Breast epithelium (tissue), 4 donors: ENCODE results near the gene MGAT5. TPM values are rescaled to one million over a fixed set of nuclear protein-coding genes. Genes with fewer than 3 reads are reported as not detected.

ENCODE experiments used
- DNase-seq, 2 donors: peaks; one replicate each; pipeline ENCODE4 v3.0.0-alpha.2; 2019; ENCODE audit warnings: low spot score in 2 of 2
- H3K27ac ChIP-seq, 2 donors: fragments of 200-600 bp; sonication (generic) in 1 of 2; one replicate each; pipeline ENCODE4 v1.5.1; 2016 to 2019; ENCODE audit warnings: mild to moderate bottlenecking in 1 of 2
- H3K27me3 ChIP-seq, 2 donors: fragments of 200-600 bp; sonication (generic) in 1 of 2; one replicate each; pipeline versions ENCODE4 v1.5.1 to v1.6.0; 2017 to 2019; ENCODE audit warnings: control low read depth in 1 of 2, mild to moderate bottlenecking in 1 of 2
- H3K36me3 ChIP-seq: fragments of 200-600 bp; one replicate; pipeline ENCODE4 v1.5.1; 2019
- H3K4me1 ChIP-seq, 2 donors: fragments of 200-600 bp; sonication (generic); one replicate each; pipeline ENCODE4 v1.5.1; 2016 to 2019; ENCODE audit warnings: control low read depth in 1 of 2
- H3K4me3 ChIP-seq, 3 donors: fragments of 200-600 bp; sonication (generic); 1 replicate in 2 of 3; 2 replicates in 1 of 3; pipeline ENCODE4 v1.5.1; 2016 to 2019; ENCODE audit warnings: mild to moderate bottlenecking in 3 of 3, moderate library complexity in 2 of 3
- H3K9me3 ChIP-seq, 2 donors: fragments of 200-600 bp; sonication (generic) in 1 of 2; one replicate each; pipeline ENCODE4 v1.5.1; 2016 to 2019; ENCODE audit warnings: control low read depth in 1 of 2
- POLR2A ChIP-seq: fragments of 450-650 bp; IDR thresholded peaks from one replicate; pipeline ENCODE4 v1.6.1; 2016; ENCODE audit warnings: antibody characterized with exemption, mild to moderate bottlenecking, moderate library complexity
- POLR2AphosphoS5 ChIP-seq, 3 donors: sonication (generic); formaldehyde crosslinking; IDR thresholded peaks; one replicate each; pipeline ENCODE4 v1.6.1; 2017; ENCODE audit warnings: antibody characterized with exemption in 3 of 3
- intact Hi-C: fragments of 100-400 bp; cut with DNase I; formaldehyde crosslinking; loops from one replicate; pipeline ENCODE4 v1.15.1; 2023; ENCODE audit warnings: low total_unique reads
- total RNA-seq, 3 donors: library from RNA; depleted of rRNA; stranded (reverse); fragments of >200 nt; gene quantifications; one replicate each; pipeline ENCODE4 v1.1.0, GENCODE V29; 2016
- TF ChIP-seq, protein P1 (sequence below), 3 donors: fragments of 450-650 bp; IDR thresholded peaks; one replicate each; pipeline ENCODE4 v1.5.1; 2016 to 2017; ENCODE audit warnings: antibody characterized with exemption in 3 of 3, mild to moderate bottlenecking in 3 of 3, moderate library complexity in 3 of 3

MGAT5 gene
- total RNA-seq, 3 donors from 2014 or later: 30.5 to 42.6 (median 34.4) TPM

DNA sequence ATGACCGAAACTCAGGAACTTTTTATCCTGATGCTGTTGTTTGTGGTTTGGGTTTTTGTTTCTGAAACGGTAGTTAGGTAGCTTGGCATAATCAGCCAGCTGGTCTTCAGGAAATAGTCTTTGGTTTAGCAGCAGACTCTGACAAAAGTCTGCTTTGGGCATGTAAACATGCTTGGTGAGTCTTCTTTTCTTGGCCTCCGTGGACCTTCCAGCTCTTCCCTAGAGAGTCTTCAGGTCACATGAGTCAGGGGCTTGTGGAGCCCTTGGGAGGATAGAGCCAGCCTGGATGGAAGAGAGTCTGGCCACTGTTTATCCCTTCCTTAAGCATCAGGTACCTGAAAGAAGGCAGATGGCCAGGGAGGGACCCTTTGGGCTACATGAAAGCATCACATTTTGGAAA lies 154.5 kb downstream of the MGAT5 start:
- no peak for DNase-seq
- intact Hi-C loops: no loop called here
- H3K4me1 ChIP-seq: peaks cover 0 to 13% of the 10 kb centered on the region in 2 donors
- TF ChIP-seq, protein P1, sequence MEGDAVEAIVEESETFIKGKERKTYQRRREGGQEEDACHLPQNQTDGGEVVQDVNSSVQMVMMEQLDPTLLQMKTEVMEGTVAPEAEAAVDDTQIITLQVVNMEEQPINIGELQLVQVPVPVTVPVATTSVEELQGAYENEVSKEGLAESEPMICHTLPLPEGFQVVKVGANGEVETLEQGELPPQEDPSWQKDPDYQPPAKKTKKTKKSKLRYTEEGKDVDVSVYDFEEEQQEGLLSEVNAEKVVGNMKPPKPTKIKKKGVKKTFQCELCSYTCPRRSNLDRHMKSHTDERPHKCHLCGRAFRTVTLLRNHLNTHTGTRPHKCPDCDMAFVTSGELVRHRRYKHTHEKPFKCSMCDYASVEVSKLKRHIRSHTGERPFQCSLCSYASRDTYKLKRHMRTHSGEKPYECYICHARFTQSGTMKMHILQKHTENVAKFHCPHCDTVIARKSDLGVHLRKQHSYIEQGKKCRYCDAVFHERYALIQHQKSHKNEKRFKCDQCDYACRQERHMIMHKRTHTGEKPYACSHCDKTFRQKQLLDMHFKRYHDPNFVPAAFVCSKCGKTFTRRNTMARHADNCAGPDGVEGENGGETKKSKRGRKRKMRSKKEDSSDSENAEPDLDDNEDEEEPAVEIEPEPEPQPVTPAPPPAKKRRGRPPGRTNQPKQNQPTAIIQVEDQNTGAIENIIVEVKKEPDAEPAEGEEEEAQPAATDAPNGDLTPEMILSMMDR (IDR thresholded peaks at IDR 0.05): no peak
- no peak for TF ChIP-seq POLR2A
- TF ChIP-seq POLR2AphosphoS5 (IDR thresholded peaks at IDR 0.05): no peak
- H3K9me3 ChIP-seq: no peaks in the 10 kb centered on the region
- no peak overlapping the region for H3K27ac ChIP-seq
- no peaks in the 10 kb centered on the region for H3K36me3 ChIP-seq
- H3K4me3 ChIP-seq: no peak overlapping the region
- no peaks in the 10 kb centered on the region for H3K27me3 ChIP-seq

DNA sequence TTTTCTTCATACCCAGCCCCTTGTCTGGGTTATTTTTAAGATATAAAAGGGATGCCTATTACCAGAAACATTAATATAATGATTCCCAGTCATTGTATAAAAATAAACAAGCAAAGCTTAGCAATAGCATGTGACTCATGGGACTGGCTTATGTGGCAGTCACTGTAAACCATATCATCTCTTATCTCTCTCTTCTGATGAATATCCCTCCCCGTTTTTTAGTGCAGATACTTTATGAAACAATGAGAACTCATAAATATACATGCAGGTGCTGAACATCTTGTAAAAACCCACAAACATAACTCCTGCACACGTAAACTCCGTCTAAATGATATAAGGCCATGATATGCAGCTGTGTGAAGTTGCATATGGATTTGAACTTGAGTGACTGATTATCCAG lies 154.9 kb downstream of the MGAT5 start:
- Histone ChIP-seq H3K9me3 (no peaks in the 10 kb centered on the region), H3K4me1 (peaks cover 0 to 15% of the 10 kb centered on the region in 2 donors), H3K27ac (no peak overlapping the region), H3K4me3 (no peak overlapping the region), H3K36me3 (no peaks in the 10 kb centered on the region), H3K27me3 (no peaks in the 10 kb centered on the region)
- intact Hi-C loops: no loop called here
- DNase-seq: no peak
- TF ChIP-seq POLR2A (no peak), POLR2AphosphoS5 (IDR thresholded peaks at IDR 0.05) (no peak)
- TF ChIP-seq, protein P1 (IDR thresholded peaks at IDR 0.05): no peak

DNA sequence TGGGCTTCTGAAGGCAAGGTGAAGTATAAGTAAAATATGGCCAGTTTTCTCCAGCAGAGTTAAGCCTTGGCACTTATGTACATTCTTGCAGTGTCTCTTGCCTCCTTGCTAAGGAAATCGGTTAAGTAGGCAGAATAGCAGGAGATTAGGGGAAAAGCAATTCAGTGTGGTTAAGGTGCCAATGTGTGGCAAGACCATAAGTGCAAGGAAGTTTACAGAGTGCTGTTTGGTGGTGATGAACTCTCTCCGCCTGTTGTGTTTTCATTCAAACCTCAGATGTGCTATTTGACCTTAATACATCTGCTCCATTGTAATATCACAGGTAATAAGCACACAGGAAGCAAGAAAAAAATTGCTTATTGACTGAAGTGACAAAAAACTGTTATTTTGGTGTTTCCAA lies 156.1 kb downstream of the MGAT5 start:
- H3K9me3 ChIP-seq: no peaks in the 10 kb centered on the region
- intact Hi-C loops: loop anchor here (10.0 kb wide), 1 partner anchor 285 kb away; no protein-coding TSS in a partner anchor
- peaks cover 0 to 15% of the 10 kb centered on the region in 2 donors for H3K4me1 ChIP-seq
- H3K27me3 ChIP-seq: no peaks in the 10 kb centered on the region
- no peak for DNase-seq
- TF ChIP-seq POLR2A: no peak
- TF ChIP-seq, protein P1 (IDR thresholded peaks at IDR 0.05): no peak
- no peak for TF ChIP-seq POLR2AphosphoS5 (IDR thresholded peaks at IDR 0.05)
- no peak overlapping the region for H3K27ac ChIP-seq
- no peak overlapping the region for H3K4me3 ChIP-seq
- H3K36me3 ChIP-seq: no peaks in the 10 kb centered on the region

DNA sequence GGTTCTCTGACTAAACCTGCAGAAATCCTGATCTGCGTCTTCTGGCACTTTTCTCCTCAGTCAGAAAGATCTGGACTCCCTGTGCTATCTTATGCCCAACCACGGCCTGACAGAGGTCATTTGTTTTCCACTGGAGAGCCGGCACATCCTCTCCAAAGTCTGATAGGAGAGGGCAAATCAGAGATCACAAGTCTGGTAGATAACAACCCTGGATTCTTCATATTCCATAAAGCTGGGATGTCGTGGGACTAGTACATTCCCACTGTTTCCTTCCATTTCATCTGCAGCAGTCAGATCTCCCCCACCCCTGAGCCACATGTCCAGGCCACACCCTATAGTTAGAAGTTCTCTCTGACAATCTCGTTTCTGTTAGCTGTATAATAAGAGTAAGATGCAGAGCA lies 157.0 kb downstream of the MGAT5 start:
- Histone ChIP-seq H3K4me1 (peaks cover 0 to 15% of the 10 kb centered on the region in 2 donors), H3K9me3 (no peaks in the 10 kb centered on the region), H3K36me3 (no peaks in the 10 kb centered on the region), H3K4me3 (no peak overlapping the region), H3K27me3 (no peaks in the 10 kb centered on the region), H3K27ac (peak overlapping the region in 1 of 2 donors; percentile 80)
- TF ChIP-seq POLR2AphosphoS5 (IDR thresholded peaks at IDR 0.05) (no peak), POLR2A (no peak)
- TF ChIP-seq, protein P1 (IDR thresholded peaks at IDR 0.05): no peak
- no peak for DNase-seq
- intact Hi-C loops: loop anchor here (10.0 kb wide), 1 partner anchor 286 kb away; no protein-coding TSS in a partner anchor

DNA sequence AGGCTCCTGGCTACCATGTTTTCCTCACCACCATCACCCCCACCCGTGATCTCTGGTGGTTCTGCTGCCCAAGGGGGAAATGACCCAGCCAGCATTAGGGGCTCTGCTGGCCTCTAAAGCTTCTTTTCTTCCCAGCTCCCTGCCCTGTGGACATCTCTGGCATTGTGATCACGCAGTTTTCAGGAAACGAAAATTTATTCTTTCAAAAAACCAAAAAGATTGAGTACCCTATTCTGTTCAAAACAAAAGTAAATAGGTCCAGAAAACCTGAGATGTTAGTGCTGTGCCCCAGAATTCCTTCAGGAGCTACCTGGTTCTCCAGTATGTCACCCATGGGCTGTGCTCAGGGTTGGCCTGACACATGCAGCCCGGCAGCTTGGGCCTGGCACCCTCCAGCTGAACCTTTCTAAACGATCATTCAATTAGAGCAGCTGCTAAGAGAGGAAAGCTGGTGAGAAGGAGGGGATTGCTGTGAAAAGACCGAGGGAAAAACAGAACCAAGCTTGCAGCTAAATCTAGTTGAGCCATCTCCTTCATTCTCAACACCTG lies 157.5 kb downstream of the MGAT5 start:
- Histone ChIP-seq H3K4me3 (no peak overlapping the region), H3K36me3 (no peaks in the 10 kb centered on the region), H3K27ac (peak overlapping the region; percentile 68 to 80), H3K9me3 (no peaks in the 10 kb centered on the region), H3K4me1 (peaks cover 0 to 15% of the 10 kb centered on the region in 2 donors), H3K27me3 (no peaks in the 10 kb centered on the region)
- intact Hi-C loops: loop anchor here (10.0 kb wide), 1 partner anchor 287 kb away; no protein-coding TSS in a partner anchor
- TF ChIP-seq POLR2AphosphoS5 (IDR thresholded peaks at IDR 0.05) (no peak), POLR2A (no peak)
- TF ChIP-seq, protein P1 (IDR thresholded peaks at IDR 0.05): no peak
- DNase-seq: no peak
